Skeletal muscle cell (primary cell): Measurements from ENCODE around the gene HIVEP1.
"Not testable (repeated sequence)": the region's sequence is repeated elsewhere in the genome, so short reads cannot be mapped to it uniquely, and the experiment has no call there.

Source experiments
- DNase-seq: peaks from one replicate; pipeline ENCODE4 v3.0.0-alpha.2; 2010; ENCODE audit warnings: low read depth
- H3K4me3 ChIP-seq: 2 replicates; pipeline ENCODE4 v1.5.1; 2011; ENCODE audit warnings: low read depth, mild to moderate bottlenecking, control low read depth, low read length, moderate library complexity

HIVEP1 gene

GRCh38 chr6:12105271-12105670, 93.2 kb downstream of the HIVEP1 start:
- no peak overlapping the region for H3K4me3 ChIP-seq
- DNase-seq, result no peak

- DNase-seq, H3K4me3 ChIP-seq: not testable (repeated sequence)
These were observed 96.3 kb downstream of the HIVEP1 start for GRCh38 chr6:12108376-12108775.

GRCh38 chr6:12110523-12111362, 98.6 kb downstream of the HIVEP1 start:
- H3K4me3 ChIP-seq, result no peak overlapping the region
- DNase-seq, result no peak

GRCh38 chr6:12111363-12111670, 99.2 kb downstream of the HIVEP1 start:
- H3K4me3 ChIP-seq, result no peak overlapping the region
- no peak for DNase-seq

DNA sequence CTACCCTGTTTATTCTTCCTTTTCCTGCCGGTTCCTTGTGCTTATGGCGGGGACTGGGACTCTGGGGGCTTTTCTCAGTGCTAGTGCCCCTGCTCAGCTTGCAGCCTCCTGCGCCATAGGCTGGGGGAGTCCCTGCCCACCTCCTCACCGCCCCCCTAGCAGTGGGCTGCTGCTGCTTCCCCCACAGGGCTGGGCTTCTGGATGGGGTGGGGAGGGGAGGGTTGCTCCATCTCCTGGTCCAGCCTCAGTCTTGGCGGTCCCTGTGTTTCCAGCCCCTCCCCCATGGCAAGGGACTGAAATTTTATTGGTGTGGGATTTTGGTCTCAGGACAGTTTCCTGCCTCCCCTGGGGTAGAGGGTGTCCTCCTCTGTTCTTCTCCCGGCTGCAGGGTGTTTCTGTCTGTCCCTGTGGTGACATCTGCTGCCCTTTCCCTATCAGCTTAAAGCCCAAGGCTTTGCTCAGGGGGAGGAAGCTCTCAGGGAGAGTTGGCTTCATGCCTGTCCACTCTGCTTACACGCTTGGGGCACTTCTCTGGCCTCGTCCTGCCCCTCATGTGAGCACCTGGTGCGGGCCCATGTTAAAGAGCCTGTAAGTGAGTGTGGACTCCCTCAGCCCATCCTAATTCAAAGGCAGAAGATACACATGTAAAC, 100.6 kb downstream of the HIVEP1 start:
- no peak overlapping the region for H3K4me3 ChIP-seq
- DNase-seq, result no peak

GRCh38 chr6:12113190-12113577, 101.1 kb downstream of the HIVEP1 start:
- H3K4me3 ChIP-seq, result no peak overlapping the region
- peak; percentile 75 for DNase-seq

DNA sequence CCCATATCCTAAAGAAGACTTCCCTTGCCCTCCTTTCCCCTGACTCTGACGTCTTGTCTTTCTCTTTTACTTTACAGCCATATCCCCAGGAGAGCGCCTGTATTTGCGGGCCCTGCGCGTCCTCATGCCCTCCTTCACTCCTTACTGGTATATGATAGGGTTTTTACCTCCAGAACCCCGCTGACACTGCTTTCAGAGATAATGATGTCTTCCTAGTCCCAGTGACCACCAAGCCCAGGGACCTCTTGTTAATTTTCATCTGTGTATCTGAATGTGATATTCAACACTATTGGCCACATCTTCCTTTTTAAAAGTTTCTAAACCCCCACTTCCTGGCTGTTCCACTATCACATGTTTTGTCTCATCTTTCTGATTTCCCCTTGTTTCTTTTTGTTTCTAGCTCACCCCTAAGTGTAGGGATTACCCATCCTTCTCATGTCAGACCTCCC, 102.0 kb downstream of the HIVEP1 start:
- DNase-seq, result no peak
- H3K4me3 ChIP-seq, result no peak overlapping the region

GRCh38 chr6:12115001-12115400, 102.9 kb downstream of the HIVEP1 start:
- no peak overlapping the region for H3K4me3 ChIP-seq
- no peak for DNase-seq

- no peak for DNase-seq
- H3K4me3 ChIP-seq, result no peak overlapping the region
These were observed 103.4 kb downstream of the HIVEP1 start for GRCh38 chr6:12115492-12115891.

DNA sequence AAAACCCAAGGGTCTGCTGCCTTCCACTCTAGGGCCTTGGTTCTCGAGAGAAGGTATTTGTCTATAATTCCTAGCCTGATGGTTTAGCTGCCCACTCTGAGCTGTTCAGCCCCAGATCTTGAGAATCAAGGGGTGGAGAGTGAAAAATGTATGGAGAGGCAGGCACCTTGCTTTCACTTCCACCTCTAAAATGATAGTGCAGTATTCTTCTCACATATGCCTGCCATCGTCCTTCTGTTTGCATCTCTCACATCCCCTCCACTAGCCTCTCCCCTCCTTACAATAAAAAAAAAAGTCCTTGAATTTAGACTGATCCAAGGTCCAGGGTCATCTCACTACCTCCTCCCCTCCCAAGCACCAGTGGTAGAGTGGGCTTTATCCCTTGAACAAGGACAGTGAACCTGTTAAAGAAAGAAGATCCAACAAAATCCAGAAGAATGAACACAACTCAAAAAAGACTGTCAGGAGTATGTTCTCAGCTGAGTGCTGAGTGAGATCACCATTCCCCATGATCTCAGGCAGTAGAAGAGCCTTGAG, 104.2 kb downstream of the HIVEP1 start:
- H3K4me3 ChIP-seq, result no peak overlapping the region
- DNase-seq, result no peak

- no peak overlapping the region for H3K4me3 ChIP-seq
- DNase-seq, result no peak
These were observed 104.9 kb downstream of the HIVEP1 start for GRCh38 chr6:12116978-12117377.

GRCh38 chr6:12118607-12119006, 106.5 kb downstream of the HIVEP1 start:
- DNase-seq, result no peak
- no peak overlapping the region for H3K4me3 ChIP-seq

- DNase-seq, result no peak
- H3K4me3 ChIP-seq, result no peak overlapping the region
These were observed 107.0 kb downstream of the HIVEP1 start for GRCh38 chr6:12119085-12119588.

- no peak overlapping the region for H3K4me3 ChIP-seq
- DNase-seq, result no peak
These were observed 113.3 kb downstream of the HIVEP1 start for GRCh38 chr6:12125396-12125795.

DNA sequence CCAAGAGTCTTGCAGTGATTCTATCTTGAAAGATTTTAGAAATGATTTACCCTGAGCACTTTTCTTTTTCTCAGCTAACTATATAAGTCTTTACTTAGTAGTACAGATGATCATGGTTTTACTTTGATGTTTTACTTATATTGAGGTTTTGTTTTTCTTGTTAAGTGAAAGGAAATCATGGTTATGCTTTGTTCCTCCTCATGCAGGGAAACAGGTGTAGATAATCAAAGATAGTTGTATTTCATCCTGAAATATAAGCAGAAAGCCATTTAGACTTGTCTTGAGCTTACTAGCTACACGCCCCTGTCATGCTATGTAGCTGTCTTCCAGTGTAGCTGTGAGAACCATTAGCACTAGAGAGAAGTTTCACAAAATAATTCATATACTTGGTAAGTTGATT, 113.9 kb downstream of the HIVEP1 start:
- no peak overlapping the region for H3K4me3 ChIP-seq
- DNase-seq, result no peak

- no peak overlapping the region for H3K4me3 ChIP-seq
- no peak for DNase-seq
These were observed 117.4 kb downstream of the HIVEP1 start for GRCh38 chr6:12129523-12129922.

- H3K4me3 ChIP-seq, result no peak overlapping the region
- no peak for DNase-seq
These were observed 120.5 kb downstream of the HIVEP1 start for GRCh38 chr6:12132351-12133222.

DNA sequence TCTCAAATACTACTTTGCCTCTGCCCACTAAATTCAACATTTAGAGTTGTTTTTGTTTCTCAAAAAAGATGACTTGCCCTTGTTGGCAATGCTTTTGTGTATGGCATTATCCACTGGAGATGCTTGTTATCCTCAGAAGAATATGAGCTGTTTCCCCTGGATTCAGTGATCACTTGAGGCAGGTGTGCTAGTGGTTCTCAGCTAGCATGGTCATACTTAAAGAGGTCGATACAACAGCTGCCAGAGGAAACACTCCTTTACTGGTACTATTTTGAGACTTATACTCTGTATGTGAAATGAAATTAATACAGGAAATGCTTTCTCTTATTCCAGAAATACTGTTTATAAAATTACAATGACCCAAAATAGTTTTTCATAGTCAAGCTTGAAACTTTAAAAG, 122.5 kb downstream of the HIVEP1 start:
- H3K4me3 ChIP-seq, result no peak overlapping the region
- no peak for DNase-seq

DNA sequence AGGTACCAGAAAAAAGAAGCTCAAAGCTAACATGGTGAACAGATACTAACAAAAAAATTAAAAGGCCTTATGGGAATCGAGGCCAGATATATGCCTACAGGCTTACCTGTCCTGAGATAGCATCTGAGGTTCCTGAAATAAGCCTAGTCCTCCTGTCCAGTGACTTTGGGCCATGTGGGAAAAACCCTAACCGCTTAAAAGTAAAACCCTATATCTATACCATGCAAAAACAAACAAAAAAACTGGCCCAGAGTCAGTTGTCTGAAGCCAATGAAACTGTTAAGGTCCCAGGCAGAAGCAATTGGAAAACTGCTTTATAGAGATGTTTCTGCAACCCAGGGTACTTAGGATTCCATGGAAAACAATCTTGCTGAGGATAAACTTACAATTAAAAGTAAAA, 122.9 kb downstream of the HIVEP1 start:
- H3K4me3 ChIP-seq, result no peak overlapping the region
- no peak for DNase-seq

- peak; percentile 36 for DNase-seq
- H3K4me3 ChIP-seq, result no peak overlapping the region
These were observed 124.8 kb downstream of the HIVEP1 start for GRCh38 chr6:12136905-12137304.
